Fibroblast of pulmonary artery (primary cell): ENCODE measurements around the gene NUDT21.
"Not testable (repeated sequence)": the region's sequence is repeated elsewhere in the genome, so short reads cannot be mapped to it uniquely, and the experiment has no call there.

Source experiments
- DNase-seq: peaks from one replicate; pipeline ENCODE4 v3.0.0-alpha.2; 2010; ENCODE audit warnings: low read depth
- H3K4me3 ChIP-seq: replicated peaks from 2 replicates; pipeline ENCODE4 v1.5.1; 2011; ENCODE audit warnings: low read depth, mild to moderate bottlenecking, control low read depth, low read length, moderate library complexity
- TF ChIP-seq, protein P1 (sequence below): IDR thresholded peaks from 2 replicates; pipeline ENCODE4 v1.5.1; 2011; ENCODE audit warnings: mild to moderate bottlenecking, control low read depth, low read length, inconsistent platforms; ENCODE audit errors: missing control alignments

Gene NUDT21

GRCh38 chr16:56382459-56382858 is 68.7 kb downstream of the NUDT21 start:
- TF ChIP-seq, protein P1, sequence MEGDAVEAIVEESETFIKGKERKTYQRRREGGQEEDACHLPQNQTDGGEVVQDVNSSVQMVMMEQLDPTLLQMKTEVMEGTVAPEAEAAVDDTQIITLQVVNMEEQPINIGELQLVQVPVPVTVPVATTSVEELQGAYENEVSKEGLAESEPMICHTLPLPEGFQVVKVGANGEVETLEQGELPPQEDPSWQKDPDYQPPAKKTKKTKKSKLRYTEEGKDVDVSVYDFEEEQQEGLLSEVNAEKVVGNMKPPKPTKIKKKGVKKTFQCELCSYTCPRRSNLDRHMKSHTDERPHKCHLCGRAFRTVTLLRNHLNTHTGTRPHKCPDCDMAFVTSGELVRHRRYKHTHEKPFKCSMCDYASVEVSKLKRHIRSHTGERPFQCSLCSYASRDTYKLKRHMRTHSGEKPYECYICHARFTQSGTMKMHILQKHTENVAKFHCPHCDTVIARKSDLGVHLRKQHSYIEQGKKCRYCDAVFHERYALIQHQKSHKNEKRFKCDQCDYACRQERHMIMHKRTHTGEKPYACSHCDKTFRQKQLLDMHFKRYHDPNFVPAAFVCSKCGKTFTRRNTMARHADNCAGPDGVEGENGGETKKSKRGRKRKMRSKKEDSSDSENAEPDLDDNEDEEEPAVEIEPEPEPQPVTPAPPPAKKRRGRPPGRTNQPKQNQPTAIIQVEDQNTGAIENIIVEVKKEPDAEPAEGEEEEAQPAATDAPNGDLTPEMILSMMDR = no peak
- DNase-seq = no peak
- no peak overlapping the region for H3K4me3 ChIP-seq

GRCh38 chr16:56380778-56381485 is 70.2 kb downstream of the NUDT21 start:
- not testable (repeated sequence) for DNase-seq, H3K4me3 ChIP-seq
